ENCODE results near the gene PIH1D1. TPM values are rescaled to one million over a fixed set of nuclear protein-coding genes. Genes with fewer than 3 reads are reported as not detected.

PIH1D1 gene
- total and polyA plus RNA-seq, 7 donors, result 62.9 to 105 (median 72.8) TPM

DNA sequence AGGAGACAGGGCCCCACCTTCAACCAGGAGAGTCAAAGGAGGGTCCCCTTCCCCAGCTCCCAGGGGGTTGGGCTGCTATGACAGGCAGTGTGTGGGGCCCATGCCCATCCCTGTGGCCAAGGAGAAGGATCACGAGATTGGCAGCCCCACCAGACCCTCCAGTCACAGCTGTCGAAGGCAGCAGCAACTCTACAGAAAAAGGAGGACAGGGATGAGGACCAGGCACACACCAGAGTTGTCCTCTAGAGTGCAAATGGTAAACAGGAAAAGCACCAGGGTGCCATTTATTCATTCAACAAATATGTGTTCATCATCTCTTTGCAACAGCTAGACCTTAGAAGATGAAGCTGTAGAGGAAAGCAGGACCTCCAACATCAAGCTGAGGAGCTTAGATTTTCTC is 32.4 kb downstream of the PIH1D1 start:
- 62 to 86% methylated on average over 2 of the region's 2 CpGs for WGBS, 2 donors
- H3K27ac ChIP-seq, result no peak overlapping the region
- intact Hi-C loops (cut with DNase I), result no loop called here
- TF ChIP-seq, protein P1, sequence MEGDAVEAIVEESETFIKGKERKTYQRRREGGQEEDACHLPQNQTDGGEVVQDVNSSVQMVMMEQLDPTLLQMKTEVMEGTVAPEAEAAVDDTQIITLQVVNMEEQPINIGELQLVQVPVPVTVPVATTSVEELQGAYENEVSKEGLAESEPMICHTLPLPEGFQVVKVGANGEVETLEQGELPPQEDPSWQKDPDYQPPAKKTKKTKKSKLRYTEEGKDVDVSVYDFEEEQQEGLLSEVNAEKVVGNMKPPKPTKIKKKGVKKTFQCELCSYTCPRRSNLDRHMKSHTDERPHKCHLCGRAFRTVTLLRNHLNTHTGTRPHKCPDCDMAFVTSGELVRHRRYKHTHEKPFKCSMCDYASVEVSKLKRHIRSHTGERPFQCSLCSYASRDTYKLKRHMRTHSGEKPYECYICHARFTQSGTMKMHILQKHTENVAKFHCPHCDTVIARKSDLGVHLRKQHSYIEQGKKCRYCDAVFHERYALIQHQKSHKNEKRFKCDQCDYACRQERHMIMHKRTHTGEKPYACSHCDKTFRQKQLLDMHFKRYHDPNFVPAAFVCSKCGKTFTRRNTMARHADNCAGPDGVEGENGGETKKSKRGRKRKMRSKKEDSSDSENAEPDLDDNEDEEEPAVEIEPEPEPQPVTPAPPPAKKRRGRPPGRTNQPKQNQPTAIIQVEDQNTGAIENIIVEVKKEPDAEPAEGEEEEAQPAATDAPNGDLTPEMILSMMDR (IDR thresholded peaks at IDR 0.05), result no peak
- no peak for TF ChIP-seq POLR2AphosphoS5 (IDR thresholded peaks at IDR 0.05)
- no peak for TF ChIP-seq POLR2A (IDR thresholded peaks at IDR 0.05)
- no peak for TF ChIP-seq EP300 (IDR thresholded peaks at IDR 0.05)
- no peaks in the 10 kb centered on the region for H3K36me3 ChIP-seq
- no peak overlapping the region for H3K4me3 ChIP-seq
- H3K9me3 ChIP-seq, result no peaks in the 10 kb centered on the region
- peaks cover 39 to 92% (median 85%) of the 10 kb centered on the region in 3 donors for H3K27me3 ChIP-seq
- H3K4me1 ChIP-seq, result peaks cover 0 to 29% (median 27%) of the 10 kb centered on the region in 4 donors
- DNase-seq, result no peak

DNA sequence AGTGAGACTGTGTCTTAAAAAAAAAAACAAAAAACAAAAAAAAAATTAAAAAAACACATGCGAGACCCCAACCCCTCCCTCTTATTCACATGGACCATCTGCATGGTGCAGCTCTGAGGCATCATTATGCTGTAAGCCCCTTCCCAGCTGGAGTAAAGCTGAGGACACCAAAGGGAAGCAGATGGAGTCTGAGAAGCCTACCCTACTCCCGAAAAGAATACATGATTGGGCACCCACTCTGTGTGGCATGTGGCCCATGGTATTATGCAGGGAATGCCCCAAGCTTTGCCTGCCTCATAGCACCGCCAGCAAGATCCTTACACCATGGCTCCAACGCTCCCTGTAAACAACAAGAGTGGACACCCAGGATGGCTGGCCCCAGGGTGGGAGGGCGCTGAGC is 33.1 kb downstream of the PIH1D1 start:
- H3K36me3 ChIP-seq, result no peaks in the 10 kb centered on the region
- no peaks in the 10 kb centered on the region for H3K9me3 ChIP-seq
- H3K4me1 ChIP-seq, result peaks cover 0 to 27% (median 25%) of the 10 kb centered on the region in 4 donors
- H3K27me3 ChIP-seq, result peaks cover 35 to 91% (median 78%) of the 10 kb centered on the region in 3 donors
- H3K4me3 ChIP-seq, result no peak overlapping the region
- H3K27ac ChIP-seq, result no peak overlapping the region
- intact Hi-C loops (cut with DNase I), result no loop called here
- 71 to 88% methylated on average over 5 of the region's 5 CpGs for WGBS, 2 donors
- TF ChIP-seq POLR2AphosphoS5 (IDR thresholded peaks at IDR 0.05) (no peak), POLR2A (IDR thresholded peaks at IDR 0.05) (no peak), EP300 (IDR thresholded peaks at IDR 0.05) (no peak)
- TF ChIP-seq, protein P1 (IDR thresholded peaks at IDR 0.05), result no peak
- no peak for DNase-seq

DNA sequence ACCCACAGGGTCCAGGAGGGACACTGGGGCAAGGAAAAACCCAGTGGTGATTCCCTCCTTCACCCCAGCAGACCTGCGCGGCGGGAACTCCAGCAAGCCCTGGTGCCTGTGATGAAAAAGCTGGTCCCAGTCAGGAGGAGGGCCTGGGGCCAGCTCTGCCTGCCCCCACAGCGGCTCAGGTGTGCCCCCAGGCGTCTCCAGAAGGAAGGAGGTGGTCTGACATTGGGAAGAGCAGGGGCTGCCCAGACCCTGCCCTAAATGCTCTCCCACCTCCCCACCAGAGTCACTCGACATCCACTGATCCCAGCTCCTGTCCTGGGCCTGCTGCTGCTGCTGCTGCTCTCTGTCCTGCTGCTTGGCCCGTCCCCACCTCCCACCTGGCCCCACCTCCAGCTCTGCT is 34.5 kb downstream of the PIH1D1 start:
- no peak overlapping the region for H3K27ac ChIP-seq
- H3K36me3 ChIP-seq, result no peaks in the 10 kb centered on the region
- no peak for TF ChIP-seq EP300 (IDR thresholded peaks at IDR 0.05)
- TF ChIP-seq POLR2AphosphoS5 (IDR thresholded peaks at IDR 0.05), result no peak
- TF ChIP-seq, protein P1 (IDR thresholded peaks at IDR 0.05), result no peak
- TF ChIP-seq POLR2A (IDR thresholded peaks at IDR 0.05), result no peak
- no peak overlapping the region for H3K4me3 ChIP-seq
- 45 to 65% methylated on average over 7 of the region's 7 CpGs for WGBS, 2 donors
- H3K27me3 ChIP-seq, result peaks cover 20 to 77% (median 64%) of the 10 kb centered on the region in 3 donors
- peaks cover 0 to 13% (median 11%) of the 10 kb centered on the region in 4 donors for H3K4me1 ChIP-seq
- intact Hi-C loops (cut with DNase I), result no loop called here
- DNase-seq, result no peak
- no peaks in the 10 kb centered on the region for H3K9me3 ChIP-seq

- H3K4me3 ChIP-seq, result no peak overlapping the region
- H3K27ac ChIP-seq, result no peak overlapping the region
- H3K9me3 ChIP-seq, result no peaks in the 10 kb centered on the region
- peaks cover 0 to 3% (median 3%) of the 10 kb centered on the region in 4 donors for H3K4me1 ChIP-seq
- 70 to 76% methylated on average over 2 of the region's 2 CpGs for WGBS, 2 donors
- TF ChIP-seq, protein P1 (IDR thresholded peaks at IDR 0.05), result no peak
- TF ChIP-seq EP300 (IDR thresholded peaks at IDR 0.05), result no peak
- TF ChIP-seq POLR2AphosphoS5 (IDR thresholded peaks at IDR 0.05), result no peak
- no peak for TF ChIP-seq POLR2A (IDR thresholded peaks at IDR 0.05)
- intact Hi-C loops (cut with DNase I), result no loop called here
- no peaks in the 10 kb centered on the region for H3K36me3 ChIP-seq
- DNase-seq, result no peak
- peaks cover 8 to 64% (median 51%) of the 10 kb centered on the region in 3 donors for H3K27me3 ChIP-seq
These were observed 35.8 kb downstream of the PIH1D1 start for GRCh38 chr19:49415810-49416200.

Measured in sigmoid colon (tissue), 7 donors.